ENCODE measurements around the gene CLTB.
"Not testable (repeated sequence)": the region's sequence is repeated elsewhere in the genome, so short reads cannot be mapped to it uniquely, and the experiment has no call there.

Gene CLTB, protein sequence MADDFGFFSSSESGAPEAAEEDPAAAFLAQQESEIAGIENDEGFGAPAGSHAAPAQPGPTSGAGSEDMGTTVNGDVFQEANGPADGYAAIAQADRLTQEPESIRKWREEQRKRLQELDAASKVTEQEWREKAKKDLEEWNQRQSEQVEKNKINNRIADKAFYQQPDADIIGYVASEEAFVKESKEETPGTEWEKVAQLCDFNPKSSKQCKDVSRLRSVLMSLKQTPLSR

DNA sequence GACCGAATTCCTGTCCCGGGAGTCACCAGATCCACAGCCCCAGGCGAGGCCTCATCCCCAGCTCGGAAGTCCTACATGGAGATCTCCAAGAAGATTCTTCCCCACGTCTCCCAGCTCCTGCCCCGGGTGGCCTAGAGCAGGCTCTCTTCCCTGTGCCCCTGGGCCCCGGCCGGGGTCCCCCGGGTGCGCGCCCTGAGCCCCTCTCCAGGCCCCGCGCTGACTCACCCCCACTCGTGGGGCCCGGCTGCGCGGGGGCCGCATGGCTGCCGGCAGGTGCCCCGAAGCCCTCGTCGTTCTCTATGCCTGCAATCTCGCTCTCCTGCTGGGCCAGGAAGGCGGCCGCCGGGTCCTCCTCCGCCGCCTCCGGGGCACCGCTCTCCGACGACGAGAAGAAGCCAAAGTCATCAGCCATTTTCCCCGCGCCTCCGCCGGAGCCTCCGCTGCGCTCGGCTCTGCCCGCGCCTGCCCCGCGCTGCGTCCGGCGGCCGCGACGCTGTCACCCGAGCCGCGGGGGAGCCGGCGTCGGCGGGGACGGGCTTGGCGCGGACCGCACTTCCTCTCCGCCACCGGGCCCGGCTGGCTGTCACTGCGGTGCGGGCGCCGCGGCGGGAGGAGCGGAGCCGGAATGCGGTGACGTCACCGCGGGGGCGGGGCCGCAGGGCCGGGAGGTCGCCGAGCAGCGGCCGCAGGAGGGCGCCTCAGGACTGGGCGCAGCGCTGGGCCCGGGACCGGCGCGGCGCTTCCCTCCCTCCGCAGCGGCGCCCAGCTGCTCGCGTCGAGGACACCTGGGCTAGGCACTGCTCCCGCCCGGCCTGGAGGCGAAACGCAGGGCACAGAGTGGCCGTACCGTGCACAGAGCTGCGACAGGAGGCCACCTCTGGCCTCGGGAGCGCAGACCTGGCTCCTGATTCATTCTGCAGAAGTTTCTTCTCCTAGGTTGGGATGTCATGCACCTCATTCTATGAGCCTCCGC lies at the start of gene CLTB:
Gene CLTB (minus strand): TSS at position 588 of the 973 bp plus-strand sequence. CDS start 176 bp downstream, at position 412.
- peak; percentile 92 for DNase-seq

DNA sequence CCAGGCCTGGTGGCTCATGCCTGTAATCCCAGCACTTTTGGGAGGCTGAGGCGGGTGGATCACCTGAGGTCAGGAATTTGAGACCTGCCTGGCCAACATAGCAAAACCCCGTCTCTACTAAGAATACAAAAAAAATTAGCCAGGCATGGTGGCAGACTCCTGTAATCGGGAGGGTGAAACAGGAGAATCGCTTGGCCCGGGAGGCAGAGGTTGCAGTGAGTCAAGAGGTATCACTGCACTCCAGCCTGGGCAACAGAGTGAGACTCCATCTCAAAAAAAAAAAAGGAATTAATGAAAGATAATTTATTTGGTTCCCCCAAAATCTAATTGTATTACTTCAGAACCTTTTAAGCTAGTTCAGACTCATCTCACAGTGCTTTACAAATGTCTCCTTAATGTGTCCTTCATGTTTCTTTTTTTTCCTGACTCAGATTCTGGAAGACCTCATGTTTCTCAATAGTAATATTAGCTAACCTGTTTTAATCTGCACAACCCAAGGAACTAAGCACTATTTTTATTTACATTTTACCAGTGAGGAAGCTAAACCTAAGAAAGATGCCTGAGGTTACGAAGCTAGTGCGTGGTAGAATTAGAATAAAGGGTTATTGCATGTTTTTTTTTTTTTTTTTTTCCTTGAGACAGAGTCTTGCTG lies 46.9 kb upstream of the CLTB start:
- no peak for DNase-seq

- no peak for DNase-seq
Measured at GRCh38 chr5:176461349-176461748, 45.0 kb upstream of the CLTB start.

DNA sequence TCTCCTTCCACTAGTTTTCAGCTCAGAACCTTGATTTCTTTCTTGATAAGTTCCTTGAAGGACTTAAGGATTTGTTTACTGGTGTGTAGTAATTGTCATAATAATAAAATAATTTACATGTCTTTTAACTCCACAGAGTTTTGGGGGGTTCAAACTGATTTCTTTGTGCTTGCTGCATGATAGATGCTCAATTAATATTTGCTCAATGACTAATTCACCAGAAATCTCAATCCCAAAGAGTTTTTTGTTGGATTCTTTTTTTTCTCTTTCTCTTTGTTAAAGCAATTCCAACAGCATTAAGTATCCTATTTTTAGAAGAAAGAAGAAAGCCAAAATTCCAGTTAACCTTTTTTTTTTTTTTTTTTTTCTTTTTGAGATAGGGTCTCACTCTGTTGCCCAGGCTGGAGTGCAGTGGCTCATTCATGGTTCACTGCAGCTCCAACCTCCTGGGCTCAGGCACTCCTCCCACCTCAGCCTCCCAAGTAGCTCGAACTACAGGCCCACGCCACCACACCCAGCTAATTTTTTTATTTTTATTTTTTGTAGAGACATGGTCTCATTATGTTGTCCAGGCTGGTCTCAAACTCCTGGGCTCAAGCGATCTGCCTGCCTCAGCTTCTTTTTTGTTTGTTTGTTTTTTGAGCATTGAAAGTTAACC lies 42.7 kb upstream of the CLTB start:
- no peak for DNase-seq

GRCh38 chr5:176454724-176455394 lies 38.5 kb upstream of the CLTB start:
- DNase-seq, result no peak

DNA sequence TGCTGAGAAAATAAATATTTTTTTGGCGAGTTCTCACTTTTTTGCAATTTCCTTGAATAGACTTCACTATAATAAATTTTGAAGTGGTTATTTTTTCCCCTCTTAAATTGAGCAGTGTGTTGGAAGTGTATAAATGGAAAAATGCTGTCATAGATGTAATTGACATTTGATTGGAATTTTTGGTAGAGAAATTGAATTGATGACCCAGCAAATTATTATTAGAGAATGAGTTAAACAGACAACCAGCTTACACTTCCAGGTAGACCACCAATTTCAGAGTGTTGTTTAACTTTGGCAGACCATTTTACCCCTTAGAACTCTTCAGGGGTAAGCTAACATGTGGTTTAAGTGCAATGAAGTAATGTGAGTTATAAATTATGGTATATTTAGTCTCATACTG lies 33.7 kb upstream of the CLTB start:
- no peak for DNase-seq

DNA sequence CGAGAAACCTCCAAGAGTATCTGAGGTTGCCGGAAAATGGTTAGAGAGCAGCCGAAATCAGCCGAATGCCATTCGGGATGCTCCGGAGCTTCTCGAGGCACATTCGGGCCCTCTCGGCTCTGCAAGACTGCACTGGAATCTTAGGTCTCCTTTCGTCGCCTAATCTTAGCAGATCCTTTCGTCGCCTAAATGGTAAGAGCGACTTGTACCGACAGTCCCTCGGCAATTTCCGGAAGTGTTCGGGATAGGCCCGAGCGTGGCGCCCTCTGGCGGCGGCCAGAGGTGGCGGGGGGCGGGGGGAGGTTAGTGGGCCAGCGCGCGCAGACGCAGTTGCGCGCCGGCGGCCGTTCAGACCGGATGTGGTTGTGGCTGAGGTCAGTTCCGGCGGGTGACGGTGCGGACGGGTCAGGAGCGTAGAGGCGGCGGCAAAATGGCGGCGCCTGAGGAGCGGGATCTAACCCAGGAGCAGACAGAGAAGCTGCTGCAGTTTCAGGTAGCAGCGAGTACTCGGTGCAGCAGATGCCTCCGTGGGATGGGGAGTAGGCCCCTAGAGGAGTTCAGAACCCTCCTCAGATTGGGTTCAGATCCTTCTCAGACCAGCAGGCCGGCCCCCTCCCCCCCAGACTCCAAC lies 31.8 kb upstream of the CLTB start, which contains the start of gene FAF2:
Gene FAF2 (plus strand): TSS at position 408 of the 631 bp plus-strand sequence. CDS start 23 bp downstream, at position 431.
- peak; percentile 98 for DNase-seq

GRCh38 chr5:176447591-176447977 lies 31.2 kb upstream of the CLTB start:
- DNase-seq, result no peak

GRCh38 chr5:176446884-176447590 lies 30.7 kb upstream of the CLTB start:
- peak; percentile 6 for DNase-seq

DNA sequence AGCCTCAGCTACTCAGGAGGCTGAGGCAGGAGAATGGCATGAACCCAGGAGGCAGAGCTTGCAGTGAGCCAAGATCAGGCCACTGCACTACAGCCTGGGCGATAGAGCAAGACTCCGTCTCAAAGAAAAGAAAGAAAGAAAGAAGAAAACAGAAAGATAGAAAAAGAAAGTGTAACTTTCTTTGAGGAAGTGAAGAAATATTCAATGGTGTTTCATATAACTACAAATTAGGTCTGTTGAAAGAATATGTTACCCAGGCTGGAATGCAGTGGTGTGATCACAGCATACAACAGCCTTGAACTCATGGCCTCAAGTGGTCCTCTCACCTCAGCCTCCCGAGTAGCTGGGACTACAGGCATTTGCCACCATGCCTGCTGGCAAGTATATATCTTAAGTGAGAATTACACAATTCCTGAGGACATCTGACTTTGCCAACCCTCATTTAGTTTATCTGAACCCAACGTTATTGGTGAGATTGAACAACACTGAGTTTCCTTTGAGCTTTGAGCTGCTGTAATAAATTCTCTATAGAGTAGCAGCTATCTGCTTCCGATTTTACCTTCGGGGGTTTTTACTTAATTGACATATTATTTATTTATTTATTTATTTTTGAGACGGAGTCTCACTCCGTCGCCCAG lies 29.8 kb upstream of the CLTB start:
- DNase-seq, result no peak

GRCh38 chr5:176444742-176445141 lies 28.4 kb upstream of the CLTB start:
- no peak for DNase-seq

- DNase-seq, result not testable (repeated sequence)
Measured at GRCh38 chr5:176442911-176443310, 26.6 kb upstream of the CLTB start.

DNA sequence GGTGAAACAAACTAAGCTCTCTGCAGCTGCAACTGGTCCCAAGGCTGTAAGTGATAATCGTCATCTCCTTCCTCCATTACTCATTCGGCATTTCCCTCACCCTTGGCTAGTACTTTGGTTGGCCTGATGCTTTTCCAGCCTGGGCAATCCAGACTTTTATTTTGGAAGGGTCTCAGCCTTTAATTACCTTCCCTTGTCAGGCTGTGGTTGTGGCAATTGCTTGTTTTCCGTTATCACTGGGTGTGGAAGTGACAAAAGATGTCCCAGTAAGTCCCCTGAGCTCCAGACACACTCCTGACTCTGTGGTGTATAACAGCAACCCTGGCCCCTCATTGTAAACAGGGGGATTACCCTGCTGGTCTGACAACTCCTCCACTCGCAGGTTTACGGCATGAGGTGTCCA lies 25.6 kb upstream of the CLTB start:
- DNase-seq, result no peak

DNA sequence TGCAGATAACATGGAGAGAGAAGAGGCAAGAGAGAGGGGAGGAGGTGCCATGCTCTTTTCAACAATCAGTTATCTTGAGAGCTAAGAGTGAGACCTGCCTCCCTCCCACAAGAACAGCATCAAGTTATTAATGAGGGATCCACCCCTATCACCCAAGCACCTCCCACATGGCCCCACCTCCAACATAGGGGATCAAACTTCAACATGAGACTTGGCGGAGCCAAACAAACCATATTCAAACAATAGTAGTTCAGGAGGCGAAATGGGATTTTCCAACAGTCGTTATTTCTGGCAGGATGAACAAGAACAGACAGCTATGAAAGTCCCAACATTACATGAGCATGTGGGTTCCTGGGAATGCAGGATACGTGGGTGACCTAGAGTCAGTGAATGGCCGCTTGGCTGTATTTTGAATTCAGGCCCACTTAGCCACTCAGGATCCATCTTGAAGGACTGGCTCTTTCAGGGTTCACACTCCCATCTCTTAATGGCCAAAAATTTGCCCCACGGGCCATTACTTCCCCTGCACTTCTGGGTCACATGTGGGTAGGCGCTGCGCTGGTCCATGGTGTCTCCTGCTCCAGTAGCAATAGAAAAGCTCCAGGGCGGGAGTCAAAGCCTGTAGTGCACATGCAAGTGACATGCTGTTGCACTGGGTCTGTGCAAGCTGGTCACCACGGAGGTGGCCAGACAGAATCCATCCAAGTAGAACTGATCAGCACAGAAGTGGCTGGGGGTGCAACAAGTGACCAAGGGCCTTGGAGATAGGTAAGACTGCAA lies 24.8 kb upstream of the CLTB start:
- DNase-seq, result no peak

DNA sequence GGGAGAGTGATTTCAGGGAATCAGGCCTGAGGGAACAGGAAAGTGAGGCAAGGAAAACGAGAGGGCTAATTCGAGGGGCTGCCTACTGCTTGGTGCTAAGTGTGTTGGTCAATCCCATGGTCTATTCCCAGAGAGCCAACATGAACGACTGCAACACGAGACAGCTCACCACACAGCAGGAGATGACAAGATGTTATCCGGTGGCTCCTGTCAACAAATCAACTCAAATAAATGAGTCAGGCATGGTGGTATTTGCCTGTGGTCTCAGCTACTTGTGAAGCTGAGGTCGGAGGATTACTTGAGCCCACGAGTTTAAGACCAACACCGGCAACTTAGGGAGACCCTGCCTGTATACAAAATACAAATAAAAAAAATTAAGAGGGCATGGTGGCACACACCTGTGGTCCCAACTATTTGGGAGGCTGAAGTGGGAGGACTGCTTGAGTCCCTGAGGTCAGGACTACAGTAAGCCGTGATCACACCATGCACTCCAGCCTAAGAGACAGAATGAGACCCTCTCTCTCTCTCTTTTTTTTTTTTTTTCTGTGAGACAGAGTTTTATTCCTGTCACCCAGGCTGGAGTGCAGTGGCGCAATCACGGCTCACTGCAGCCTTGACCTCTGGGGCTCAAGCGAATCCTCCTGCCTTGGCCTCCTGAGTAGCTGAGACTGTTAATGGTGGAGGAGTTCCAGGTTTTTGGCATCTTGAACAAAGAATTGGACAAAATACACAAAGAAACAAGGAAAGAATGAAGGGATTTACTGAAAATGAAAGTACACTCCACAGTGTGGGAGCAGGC lies 22.8 kb upstream of the CLTB start:
- no peak for DNase-seq

GRCh38 chr5:176436656-176437055 lies 20.3 kb upstream of the CLTB start:
- no peak for DNase-seq

DNA sequence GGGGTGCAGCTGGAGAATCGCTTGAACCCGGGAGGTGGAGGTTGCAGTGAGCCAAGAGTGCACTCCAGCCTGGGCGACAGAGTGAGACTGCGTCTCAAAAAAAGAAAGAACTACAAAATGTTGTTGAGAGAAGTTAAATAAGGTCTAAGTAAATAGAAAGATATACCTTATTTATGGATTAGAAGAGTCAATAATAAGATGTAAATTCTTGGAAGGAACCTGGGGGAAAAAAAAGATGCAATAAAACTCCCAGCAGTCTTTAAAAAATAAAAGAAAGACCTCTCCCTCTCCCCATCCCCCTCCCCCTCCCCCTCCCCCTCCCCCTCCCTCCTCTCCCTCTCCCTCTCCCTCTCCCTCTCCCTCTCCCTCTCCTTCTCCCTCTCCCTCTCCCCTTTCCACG lies 16.4 kb upstream of the CLTB start:
- no peak for DNase-seq

- DNase-seq, result no peak
Measured at GRCh38 chr5:176429972-176430371, 13.6 kb upstream of the CLTB start.

GRCh38 chr5:176427971-176428370 lies 11.6 kb upstream of the CLTB start:
- DNase-seq, result no peak
